NCI-H1417 (cell line): ENCODE results near the gene C19orf25.
A peak's percentile ranks its signal among the peaks of the same experiment; 100 is the strongest.
"Not testable (repeated sequence)": the region's sequence is repeated elsewhere in the genome, so short reads cannot be mapped to it uniquely, and the experiment has no call there.

Source experiments
- DNase-seq, 3 experiments: peaks; one replicate each; lab custom pipeline; 2025; lab: John Stamatoyannopoulos, UW

C19orf25 gene

DNA sequence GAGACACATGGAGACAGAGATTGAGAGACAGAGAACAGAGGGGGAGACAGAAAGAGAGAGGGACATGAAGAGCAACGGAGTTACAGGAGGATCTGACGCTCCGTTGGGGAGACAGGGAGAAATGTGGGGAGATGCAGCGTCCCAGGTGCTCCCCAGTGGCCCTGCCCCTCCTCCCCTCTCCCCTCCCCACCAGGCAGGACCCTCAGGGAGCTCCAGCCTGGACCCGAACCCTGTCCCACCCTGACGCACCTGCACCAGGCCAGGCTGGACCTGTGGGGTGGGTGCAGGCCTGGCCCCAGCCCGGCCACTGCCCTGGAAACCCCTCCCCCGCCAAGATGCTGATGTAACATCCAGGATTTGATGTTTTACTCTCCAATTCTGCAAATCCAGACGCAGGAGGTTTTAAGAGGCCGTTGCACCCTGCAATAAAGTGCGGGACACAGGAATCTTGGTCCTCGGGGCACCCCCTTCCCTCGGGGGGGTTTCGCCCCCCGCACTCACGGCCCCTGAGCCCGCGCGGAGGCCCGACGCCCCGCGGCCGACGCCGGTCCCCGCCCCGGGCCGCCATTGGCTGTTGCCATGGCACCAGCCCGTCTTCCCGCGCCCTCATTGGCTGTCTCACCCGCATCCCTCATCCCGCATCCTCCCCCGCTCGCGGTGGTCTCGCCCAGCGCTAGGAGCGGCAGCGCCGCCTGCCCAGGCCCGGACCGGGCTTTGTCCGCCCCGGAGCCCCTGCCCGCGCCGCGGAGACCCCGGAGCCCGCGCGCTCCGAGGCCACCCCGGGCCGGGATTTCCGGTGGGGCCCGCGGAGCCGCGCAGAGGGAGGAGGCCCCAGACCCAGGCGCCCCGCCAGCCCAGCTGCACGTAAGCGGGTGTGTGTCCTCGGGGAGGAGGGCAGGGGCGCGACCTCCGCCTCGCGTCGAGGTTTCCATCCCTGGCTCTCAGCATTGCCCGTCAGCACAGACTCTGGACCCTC, 29.3 kb downstream of the C19orf25 start, which contains the start of gene APC2:
TSS of gene APC2 (plus strand) at position 655 of the 976 bp plus-strand sequence. CDS start 2,881 bp downstream, outside the sequence.
- peak; percentile 30 to 97 (median 96) for DNase-seq

DNA sequence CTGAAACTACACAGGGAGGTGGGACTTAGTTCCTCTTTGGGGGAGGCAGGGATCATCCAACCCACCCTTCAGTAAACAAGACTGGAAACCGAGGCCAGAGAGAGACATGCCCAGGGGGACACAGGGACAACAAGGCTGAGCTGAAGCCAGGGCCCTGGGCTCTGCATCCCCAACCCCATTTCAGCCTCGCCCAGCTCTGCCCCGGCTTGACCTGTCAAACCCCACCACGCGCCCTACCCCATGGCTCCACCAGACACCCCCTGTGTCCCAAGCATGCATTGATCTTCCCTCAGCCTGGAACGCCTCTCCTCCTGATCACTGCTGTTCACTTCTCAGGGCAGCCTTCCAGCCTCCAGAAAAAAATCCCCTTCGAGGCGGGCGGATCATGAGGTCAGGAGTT, 31.1 kb downstream of the C19orf25 start:
- no peak for DNase-seq

DNA sequence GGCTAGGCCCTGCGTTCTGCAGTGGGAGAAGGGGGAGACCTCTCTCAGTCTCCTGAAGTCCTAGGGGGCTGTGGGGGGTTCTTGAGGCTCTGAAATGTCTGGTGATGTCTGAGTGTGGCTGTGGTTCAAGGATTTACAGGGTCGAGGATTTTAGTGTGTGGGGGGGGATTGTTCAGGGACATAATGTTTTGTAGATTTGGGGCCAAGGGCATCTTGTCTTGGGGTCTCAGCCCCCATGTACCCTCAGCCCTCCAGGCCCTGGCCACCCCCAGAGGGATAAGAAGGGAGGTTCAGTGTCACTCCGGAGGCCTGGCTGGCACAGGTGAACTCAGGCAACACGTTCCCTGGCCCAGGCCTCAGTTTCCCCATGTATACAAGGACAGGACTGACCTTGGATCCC, 31.5 kb downstream of the C19orf25 start:
- DNase-seq, result no peak

DNA sequence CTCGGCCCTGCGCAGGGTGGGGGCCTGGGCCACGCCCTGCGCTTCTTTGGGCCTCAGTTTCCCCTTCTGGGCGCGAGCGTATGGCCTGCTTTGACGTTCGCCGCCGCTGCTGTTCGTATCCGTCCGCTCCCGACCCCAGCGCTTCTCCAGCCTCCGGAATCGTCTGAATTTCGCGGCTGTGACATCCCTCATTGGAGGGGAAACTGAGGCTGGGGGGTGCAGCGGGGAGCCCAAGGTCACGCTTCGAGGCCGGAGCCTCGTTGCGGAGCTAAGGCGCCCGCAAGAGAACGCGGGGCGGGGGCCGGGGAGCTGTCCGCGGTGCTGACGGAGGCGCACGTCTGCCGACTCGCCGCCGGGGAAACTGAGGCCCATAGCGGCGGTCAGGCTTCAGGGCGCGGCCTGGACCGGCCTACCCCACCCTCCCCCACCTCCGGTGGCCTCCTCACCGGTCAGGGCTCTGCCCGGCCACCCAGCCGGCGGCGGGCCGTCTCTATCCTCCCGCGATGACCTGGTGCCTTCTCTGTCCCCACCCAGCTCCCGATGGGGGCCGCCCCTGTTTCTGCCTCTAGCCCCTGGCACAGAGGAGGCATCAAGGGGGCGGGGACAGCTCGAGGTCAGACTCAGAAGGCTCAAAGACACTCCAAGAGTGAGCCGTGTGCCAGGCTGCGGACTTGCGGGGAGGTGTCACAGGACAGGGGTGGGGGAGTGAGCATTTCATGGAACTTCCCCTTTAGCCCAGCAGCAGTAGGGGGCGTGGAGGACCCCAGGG, 32.1 kb downstream of the C19orf25 start:
- peak in 2 of 3 experiments; percentile 34 to 44 for DNase-seq

DNA sequence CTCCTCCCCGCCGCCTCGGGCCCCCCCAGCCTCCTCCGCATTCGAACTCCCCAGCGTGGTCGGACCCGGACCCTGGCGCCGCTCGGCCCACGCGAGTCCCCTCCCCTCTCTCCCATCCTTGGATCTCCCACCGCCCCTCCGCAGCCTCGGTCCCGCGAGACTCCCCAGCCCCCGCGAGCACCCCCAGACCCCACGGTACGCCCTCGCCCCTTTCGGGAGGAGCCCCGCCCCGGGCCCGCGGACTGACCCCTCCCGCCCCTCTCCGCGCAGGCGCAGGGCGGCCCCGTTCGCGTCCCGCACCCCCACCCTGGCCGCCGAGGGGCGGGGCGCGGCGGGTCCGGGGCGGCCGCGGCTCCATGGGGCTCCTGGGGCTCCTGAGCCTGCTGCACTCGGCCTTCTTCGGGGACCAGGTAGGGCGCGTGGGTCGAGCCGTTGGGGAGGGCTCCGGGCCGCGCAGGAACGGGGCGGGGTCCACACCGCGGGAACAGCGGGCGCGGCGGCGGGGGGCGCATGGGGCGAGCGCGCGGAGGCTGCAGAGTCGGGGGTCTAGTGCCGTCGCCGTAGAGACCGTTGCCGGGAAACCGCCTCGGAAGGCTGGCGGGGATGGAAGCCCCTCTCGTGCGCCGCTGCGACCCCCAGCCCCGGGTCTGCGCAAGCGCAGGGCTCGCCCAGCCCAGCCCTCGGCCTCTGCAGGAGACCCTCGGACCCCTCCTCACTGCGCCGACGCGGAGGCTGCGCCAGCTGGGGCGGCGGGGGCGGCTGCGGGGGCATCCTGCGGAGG, 32.9 kb downstream of the C19orf25 start:
- DNase-seq, result peak; percentile 18 to 78 (median 78)

DNA sequence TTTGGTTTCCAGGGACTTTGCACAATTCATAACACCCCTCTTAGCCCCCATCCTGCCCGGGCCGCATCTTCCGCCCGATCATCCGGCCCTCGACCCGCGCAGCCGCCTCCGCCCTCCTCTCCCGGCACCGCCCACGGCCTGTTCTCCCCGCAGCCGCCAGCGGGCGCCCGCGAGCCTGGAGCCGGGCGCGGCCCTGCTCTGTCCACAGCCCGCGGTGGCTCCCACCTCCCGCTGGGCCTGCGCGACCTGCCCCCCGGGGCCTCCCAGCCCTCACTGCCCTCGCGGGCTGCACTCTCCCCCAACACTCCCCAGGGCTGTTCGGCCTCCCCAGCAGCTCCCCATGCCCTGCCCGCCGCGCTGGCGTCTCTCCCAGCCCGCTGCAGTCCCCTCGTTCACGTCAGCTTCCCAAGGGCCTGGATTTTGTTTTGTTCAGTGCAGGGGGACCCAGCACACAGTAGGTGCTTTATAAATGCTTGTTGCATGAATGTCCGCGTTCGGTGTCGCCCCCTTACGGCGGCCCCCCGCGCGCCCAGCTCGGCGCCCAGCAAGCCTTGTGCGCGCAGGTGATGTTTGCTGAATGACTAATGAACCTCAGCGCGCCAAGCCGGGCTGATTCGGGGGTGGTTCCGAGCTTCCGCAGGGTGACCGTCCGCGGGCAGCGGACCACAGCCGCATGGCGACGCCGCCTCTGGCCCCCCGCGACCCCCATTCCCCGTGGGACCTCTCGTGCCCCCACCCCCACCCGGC, 33.7 kb downstream of the C19orf25 start:
- peak; percentile 61 to 68 (median 66) for DNase-seq

DNA sequence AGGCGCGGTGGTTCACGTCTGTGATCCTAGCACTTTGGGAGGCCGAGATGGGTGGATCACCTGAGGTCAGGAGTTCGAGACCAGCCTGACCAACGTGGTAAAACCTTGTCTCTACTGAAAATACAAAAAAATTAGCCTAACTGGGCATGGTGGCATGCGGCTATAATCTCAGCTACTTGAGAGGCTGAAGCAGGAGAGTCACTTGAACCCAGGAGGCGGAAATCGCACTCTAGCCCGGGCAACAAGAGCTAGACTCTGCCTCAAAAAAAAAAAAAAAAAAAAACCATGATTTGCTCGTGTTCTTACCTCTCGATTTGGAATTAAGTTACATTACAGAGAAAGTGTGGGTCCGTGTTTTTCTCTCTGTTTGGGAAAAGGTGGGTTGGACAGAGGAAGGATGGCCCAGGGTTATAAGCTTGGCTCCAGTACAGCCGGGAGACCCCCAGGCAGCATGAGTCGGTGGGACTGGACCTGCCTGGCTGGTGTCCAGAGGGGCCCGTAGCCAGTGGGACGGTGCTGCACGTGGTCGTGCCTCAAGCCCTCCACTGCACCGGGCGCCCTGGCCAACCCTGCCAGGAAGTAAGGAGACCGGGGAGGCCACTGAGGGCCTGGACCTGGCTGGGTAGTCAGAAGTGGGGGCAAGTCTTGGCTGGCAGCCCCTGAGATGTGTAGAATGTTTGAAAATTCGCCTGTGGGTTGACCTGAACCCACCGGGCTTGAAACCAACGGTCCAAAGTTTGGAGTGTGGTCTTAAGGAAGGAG, 37.2 kb downstream of the C19orf25 start:
- DNase-seq, result no peak

DNA sequence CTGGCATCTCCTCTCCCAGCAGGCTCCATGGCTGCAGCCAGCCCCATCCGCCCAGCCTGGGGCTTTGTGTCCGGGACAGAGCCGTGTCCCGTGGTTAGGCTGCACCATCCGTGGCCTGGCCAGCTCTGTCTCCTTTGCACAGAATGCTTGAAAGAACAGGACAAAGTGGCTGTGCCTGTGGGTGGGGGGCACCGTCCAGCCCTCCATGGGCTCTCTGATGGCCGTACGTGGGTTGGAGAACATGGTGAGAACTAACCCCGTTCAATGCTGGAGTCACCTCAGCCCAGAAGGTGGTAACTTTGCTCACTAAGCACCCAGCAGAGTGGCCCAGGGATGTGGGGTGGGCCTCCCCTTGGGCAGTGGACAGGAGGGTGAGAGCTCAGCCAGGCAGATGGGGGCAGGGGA, 38.0 kb downstream of the C19orf25 start:
- DNase-seq, result no peak

DNA sequence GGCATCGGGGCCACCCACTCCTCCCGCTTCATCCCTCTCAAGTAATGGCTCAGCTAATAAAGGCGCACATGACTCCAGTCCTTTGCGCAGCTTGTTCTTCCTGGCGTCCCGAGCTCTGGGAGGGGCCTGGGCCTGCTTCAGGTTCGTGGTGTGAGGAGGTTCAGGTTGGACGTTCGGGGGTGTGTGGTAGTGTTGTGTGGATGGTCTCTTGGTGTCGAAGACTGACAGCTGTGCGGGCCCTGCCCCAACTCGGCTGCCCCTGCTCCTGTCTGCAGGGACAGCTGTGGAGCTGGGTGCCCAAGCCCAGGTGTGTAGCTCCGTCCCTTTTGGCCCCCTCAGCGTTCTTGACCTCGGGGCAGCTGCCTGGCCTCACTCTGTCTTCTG, 38.6 kb downstream of the C19orf25 start:
- DNase-seq, result no peak

DNA sequence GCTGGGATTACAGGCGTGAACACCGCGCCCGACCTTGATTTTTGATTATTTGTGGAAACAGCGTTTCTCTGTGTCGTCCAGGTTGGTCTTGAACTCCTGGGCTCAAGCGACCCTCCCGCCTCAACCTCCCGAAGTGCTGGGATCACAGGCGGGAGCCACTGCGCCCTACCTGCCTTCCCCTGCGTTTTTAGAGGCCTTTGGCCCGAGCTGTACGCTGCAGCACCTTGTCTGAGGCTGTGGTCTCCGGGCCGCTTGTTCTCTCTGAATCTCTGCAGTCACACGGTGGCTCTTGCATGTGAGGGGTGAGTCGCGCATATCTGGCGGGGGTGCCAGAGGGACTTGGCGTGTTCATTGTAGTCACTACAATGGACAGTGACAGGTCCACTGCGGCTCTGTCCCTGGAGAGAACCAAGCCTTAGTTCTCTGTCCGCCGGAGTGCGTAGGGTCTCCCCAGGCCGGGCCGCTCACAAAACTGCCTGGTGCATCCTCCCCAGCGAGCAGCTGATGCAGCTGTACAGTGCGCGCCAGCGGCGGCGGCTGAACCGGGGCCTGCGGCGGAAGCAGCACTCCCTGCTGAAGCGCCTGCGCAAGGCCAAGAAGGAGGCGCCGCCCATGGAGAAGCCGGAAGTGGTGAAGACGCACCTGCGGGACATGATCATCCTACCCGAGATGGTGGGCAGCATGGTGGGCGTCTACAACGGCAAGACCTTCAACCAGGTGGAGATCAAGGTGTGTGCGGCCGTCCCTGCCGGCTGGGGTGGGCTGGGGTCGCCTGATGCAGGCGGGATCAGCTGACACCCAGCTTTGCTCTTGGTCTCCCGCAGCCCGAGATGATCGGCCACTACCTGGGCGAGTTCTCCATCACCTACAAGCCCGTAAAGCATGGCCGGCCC, 39.2 kb downstream of the C19orf25 start:
- DNase-seq, result not testable (repeated sequence)

DNA sequence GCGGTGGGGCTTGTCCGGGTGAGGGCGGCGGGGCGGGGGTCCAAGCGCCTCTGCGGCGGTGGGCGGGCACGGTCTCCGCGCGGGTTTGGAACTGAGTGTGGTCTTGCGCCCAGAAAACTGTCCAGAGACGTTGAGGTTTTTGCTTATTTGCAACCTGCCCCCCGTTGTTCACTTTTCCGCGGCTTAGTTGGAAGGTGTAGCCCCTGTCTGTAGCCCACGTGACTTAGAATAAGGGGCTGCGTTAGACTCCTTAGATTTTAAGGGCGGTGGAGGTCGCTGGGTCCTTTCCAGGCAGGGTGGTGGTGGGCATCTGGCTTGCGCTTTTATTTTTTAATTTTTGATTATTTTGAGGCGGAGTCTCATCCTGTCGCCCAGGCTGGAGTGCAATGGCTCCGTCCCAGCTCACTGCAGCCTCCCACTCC, 40.1 kb downstream of the C19orf25 start:
- DNase-seq, result no peak

DNA sequence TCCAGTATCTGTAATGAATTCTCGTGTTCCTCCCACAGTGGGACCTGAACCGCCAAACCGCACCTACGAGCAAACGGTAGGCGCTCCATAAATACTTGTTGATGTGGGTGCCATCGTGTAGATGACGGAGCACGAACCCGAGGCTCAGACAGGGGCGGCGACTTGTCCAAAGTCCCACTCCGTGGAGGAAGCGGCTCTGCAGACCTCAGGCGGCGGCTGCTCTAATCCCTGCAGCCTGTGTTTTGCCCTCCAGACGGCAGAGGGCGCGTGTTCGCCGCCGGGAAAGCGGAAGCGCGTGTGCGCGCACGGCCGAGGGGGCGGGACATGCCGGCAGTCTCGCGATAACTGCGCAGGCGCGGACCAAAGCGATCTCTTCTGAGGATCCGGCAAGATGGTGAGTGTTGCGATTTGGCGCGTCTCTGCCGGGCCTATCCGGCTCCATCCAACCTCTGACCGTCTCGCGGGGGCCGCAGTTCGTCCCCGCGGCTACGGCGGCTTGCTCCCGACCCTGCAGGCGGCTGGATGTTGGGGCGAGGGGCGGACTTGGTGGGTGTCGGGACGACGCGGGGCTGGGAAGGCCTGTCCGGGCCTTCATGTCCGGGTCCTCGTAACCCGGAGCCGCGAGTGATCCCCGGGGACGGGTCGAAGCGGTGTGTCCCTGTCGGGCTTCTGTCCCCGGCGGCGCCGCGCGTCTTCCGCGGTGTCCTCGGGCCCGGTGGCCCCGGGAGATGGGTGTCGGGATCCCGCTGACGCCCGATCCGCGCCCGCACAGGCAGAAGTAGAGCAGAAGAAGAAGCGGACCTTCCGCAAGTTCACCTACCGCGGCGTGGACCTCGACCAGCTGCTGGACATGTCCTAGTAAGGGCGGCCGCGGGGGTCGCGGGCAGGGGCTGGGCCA, 40.7 kb downstream of the C19orf25 start, which contains the start of gene RPS15:
TSS of gene RPS15 (plus strand) at position 362 of the 898 bp plus-strand sequence. CDS start at position 392, 30 bp downstream.
- DNase-seq, result peak; percentile 95 to 98 (median 97)

DNA sequence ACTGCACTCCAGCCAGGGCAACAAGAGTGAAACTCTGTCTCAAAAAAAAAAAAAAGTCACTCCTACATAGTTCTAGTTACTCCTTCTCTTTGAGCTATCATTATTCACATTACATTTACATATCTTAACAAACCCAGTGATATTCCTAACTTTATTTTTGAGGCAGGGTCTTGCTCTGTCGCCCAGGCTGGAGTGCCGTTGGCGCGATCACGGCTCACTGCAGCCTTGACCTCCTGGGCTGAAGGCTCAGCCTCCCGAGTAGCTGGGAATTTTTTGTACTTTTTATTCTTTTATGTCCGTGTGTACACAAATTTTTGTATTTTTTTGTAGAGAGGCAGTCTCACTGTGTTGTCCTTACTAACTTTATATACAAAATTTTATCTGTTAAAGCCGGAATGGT, 41.4 kb downstream of the C19orf25 start:
- DNase-seq, result no peak

DNA sequence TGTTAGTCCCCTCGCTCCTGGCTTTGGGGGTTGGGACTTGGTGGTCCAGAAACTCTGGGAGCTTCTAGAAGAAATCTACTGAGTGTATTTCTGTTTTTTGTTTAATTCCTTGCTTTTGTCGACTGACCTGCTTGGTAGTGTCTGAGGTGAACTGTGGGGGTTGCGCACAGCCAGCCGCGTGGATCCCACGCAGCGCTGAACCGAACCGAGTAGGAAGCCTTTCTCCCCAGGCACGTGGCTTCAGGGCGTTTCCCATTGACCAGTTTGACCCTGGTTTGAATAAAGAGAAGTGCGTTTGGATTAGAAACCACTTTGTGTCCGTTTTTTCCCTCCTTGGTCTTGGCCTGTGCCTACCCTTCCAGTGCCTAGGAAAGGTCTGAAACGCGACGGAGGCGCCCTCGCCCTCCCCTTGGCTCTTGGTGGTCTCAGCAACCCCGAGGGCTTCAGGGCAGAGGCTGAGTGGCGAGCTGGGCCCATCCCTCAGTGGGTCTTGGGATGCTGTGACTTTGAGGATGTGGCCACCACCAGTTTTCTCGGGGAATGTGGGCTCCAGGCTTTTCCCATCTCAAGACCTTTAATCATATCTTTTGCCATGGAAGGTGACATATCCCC, 43.5 kb downstream of the C19orf25 start:
- DNase-seq, result no peak

DNA sequence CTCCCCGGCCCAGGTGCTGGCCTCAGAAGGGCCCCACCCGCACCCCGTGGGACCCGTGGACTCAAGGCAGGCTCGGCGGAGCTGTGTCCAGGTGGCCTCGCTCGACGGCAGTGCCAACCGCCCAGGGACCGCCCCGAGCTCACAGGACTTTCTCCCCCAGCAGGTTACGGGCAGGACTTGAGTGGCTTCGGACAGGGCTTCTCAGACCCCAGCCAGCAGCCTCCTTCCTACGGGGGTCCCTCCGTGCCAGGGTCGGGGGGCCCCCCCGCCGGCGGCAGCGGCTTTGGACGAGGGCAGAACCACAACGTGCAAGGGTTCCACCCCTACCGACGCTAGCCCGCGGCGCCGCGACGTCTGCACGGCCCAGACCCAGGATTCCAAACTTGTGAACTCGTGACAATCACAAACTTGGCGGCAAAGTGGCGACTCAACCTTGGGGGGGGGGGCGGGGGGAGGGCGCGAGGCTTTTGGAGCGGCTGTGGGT, 44.4 kb downstream of the C19orf25 start:
- no peak for DNase-seq

DNA sequence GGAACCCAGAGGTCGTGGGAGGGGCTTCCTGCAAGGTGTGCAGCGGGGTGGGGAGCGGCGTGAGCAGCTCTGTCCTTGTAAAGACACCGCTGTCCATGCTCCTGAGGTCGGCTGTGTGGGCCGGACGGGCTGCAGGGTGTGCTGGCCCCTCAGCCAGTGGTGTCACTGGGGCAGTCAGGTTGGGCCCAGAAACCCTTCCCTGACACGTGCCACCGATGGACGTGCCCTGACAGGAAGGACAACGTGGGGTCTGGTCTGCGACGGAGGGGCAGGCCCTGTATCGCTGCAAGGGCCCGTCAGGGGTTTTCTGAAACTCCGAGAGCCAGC, 45.0 kb downstream of the C19orf25 start:
- DNase-seq, result no peak

DNA sequence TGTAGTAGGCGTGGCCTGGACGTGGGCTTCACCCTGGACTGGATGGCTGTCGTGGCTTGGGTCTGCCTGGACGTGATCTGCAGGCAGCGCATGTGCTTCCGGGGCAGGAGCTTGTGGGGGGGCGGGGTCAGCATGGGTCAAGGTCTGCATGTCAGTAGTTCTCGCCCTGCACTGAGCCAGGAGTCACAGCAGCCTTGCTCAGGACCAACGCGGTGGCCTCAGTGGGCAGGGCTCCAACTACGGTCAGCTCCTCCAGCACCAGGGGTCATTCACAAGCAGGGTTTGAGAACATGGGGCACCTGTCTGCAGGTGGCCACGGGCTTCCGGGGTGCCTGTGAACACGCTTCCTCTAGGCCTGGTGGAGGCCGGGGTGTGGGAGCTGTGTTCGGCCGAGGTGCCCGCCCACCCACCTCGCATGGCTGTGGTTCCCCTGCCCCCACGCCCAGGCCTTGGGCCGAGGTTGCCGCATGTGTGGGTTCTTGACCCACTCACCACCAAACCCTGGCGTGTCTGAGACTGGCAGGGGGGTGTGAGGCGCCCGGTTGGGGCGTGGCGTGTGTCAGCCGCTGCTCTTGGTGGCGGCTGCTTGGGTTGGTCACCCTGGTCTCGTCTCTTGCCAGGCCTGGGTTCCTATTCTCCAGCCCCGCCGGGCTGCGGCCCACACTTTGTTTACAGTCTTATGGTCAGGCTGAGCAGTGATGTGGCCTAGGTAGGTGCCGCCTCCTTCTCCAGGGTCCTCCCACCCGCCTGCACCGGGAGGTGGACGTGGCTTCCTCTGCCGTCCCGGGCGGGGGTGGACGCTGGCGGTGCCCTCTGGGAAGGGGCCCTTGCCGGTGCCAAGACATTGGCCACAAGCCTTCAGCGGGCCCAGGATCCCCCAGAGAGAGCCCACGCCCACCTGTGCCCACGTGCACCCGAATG, 45.6 kb downstream of the C19orf25 start:
- DNase-seq, result no peak
